Keratinocyte (primary cell): ENCODE data around the gene APBB2. TPM values are rescaled to one million over a fixed set of nuclear protein-coding genes. Genes with fewer than 3 reads are reported as not detected.

Experiments
- DNase-seq: peaks from one replicate; pipeline ENCODE4 v3.0.0-alpha.2; 2011; ENCODE audit warnings: low read depth, missing footprints, low spot score
- FAIRE-seq: peaks from 2 replicates; lab custom pipeline; 2011; peaks lifted over from hg19 to GRCh38; lab: Jason Lieb, UNC
- H2AFZ ChIP-seq: 2 replicates; pipeline ENCODE4 v1.6.0; 2012; ENCODE audit warnings: low read length, control low read depth, inconsistent platforms; ENCODE audit not compliant: control insufficient read depth
- H3K27ac ChIP-seq: 2 replicates; pipeline ENCODE4 v1.5.1; 2011; ENCODE audit warnings: low read length; ENCODE audit not compliant: control insufficient read depth, insufficient read depth
- H3K27me3 ChIP-seq: 3 replicates; pipeline ENCODE4 v1.6.0; 2011; ENCODE audit warnings: low read length; ENCODE audit not compliant: control insufficient read depth, insufficient read depth; ENCODE audit errors: extremely low read depth
- H3K36me3 ChIP-seq, 2 experiments: 2 replicates in 1 of 2; 3 replicates in 1 of 2; pipeline ENCODE4 v1.5.1; 2011; ENCODE audit warnings: low read length in 2 of 2, mild to moderate bottlenecking in 1 of 2; ENCODE audit not compliant: control insufficient read depth in 2 of 2, insufficient read depth in 2 of 2; ENCODE audit errors: extremely low read depth in 1 of 2
- H3K4me1 ChIP-seq: 3 replicates; pipeline ENCODE4 v1.5.1; 2011; ENCODE audit warnings: low read length; ENCODE audit not compliant: control insufficient read depth, insufficient read depth; ENCODE audit errors: extremely low read depth
- H3K4me2 ChIP-seq: 3 replicates; pipeline ENCODE4 v1.6.0; 2011; ENCODE audit warnings: low read depth, low read length; ENCODE audit not compliant: control insufficient read depth, insufficient read depth; ENCODE audit errors: extremely low read depth
- H3K4me3 ChIP-seq, 3 experiments: fragments of 200-600 bp in 1 of 3; sonication (generic) in 1 of 3; 2 replicates in 2 of 3; 3 replicates in 1 of 3; pipeline ENCODE4 v1.5.1; 2011 to 2016; ENCODE audit warnings: low read length in 3 of 3, mild to moderate bottlenecking in 3 of 3, control low read depth in 2 of 3, inconsistent platforms in 1 of 3, low read depth in 1 of 3, mixed read lengths in 1 of 3, mixed run types in 1 of 3, moderate library complexity in 1 of 3; ENCODE audit not compliant: control insufficient read depth in 2 of 3, insufficient read depth in 2 of 3; ENCODE audit errors: extremely low read depth in 1 of 3
- H3K79me2 ChIP-seq: 2 replicates; pipeline ENCODE4 v1.6.0; 2012; ENCODE audit warnings: low read length; ENCODE audit not compliant: control insufficient read depth, insufficient read depth
- H3K9ac ChIP-seq: 3 replicates; pipeline ENCODE4 v1.6.0; 2011; ENCODE audit warnings: low read length; ENCODE audit not compliant: control insufficient read depth, insufficient read depth; ENCODE audit errors: extremely low read depth
- H3K9me1 ChIP-seq: 3 replicates; pipeline ENCODE4 v1.6.0; 2011; ENCODE audit warnings: low read length; ENCODE audit not compliant: control insufficient read depth, insufficient read depth; ENCODE audit errors: extremely low read depth
- H3K9me3 ChIP-seq: 2 replicates; pipeline ENCODE4 v1.5.1; 2012; ENCODE audit warnings: low read depth, low read length; ENCODE audit not compliant: control insufficient read depth
- H4K20me1 ChIP-seq: 3 replicates; pipeline ENCODE4 v1.6.0; 2011; ENCODE audit warnings: low read length; ENCODE audit not compliant: control insufficient read depth, insufficient read depth; ENCODE audit errors: extremely low read depth
- CTCF ChIP-seq, 3 experiments: IDR thresholded peaks in 1 of 3; conservative IDR thresholded peaks in 1 of 3; optimal IDR thresholded peaks in 1 of 3; 2 replicates in 2 of 3; 3 replicates in 1 of 3; pipeline versions ENCODE3 to v1.5.1; 2011; ENCODE audit warnings: low read length in 3 of 3, mild to moderate bottlenecking in 3 of 3, moderate library complexity in 2 of 3, control low read depth in 1 of 3, inconsistent platforms in 1 of 3; ENCODE audit not compliant: insufficient read depth in 2 of 3; ENCODE audit errors: extremely low read depth in 1 of 3
- EZH2 ChIP-seq: IDR thresholded peaks from one replicate; pipeline ENCODE4 v1.6.1; 2012; ENCODE audit warnings: inconsistent platforms, mild to moderate bottlenecking, low read length, moderate library complexity
- dilution Hi-C: fragments of 300-500 bp; cut with MboI; formaldehyde crosslinking; loops from one replicate; pipeline ENCODE4 v1.7.0; 2020; ENCODE audit warnings: low sequenced_read_pairs; ENCODE audit not compliant: extremely low pct_ligation_motif_present
- polyA plus RNA-seq, 5 experiments: library from polyadenylated mRNA; depleted of rRNA in 3 of 5; stranded (reverse) in 3 of 5; stranded (forward) in 1 of 5; unstranded in 1 of 5; fragments of >200 nt; gene quantifications; 1 replicate in 1 of 5; 2 replicates in 3 of 5; 3 replicates in 1 of 5; pipeline versions ENCODE4 v1.2.1 to v1.2.3, GENCODE V29; 2011 to 2012; ENCODE audit warnings: missing spikeins in 2 of 5, low read depth in 1 of 5, low replicate concordance in 1 of 5

Gene APBB2
- polyA plus RNA-seq, 1 donor (not counting 4 experiments of a cell fraction or from before 2014, with no cell fraction given), result 57.3 TPM

GRCh38 chr4:40875507-40876150, 338.7 kb downstream of the APBB2 start:
- DNase-seq, result no peak
- peaks cover 10 to 12% of the 10 kb centered on the region in 2 experiments for H3K36me3 ChIP-seq
- dilution Hi-C loops, result no loop called here

GRCh38 chr4:40874901-40875300, 339.4 kb downstream of the APBB2 start:
- H3K36me3 ChIP-seq, result peaks cover 10 to 12% of the 10 kb centered on the region in 2 experiments
- no peaks in the 10 kb centered on the region for H3K27me3 ChIP-seq
- dilution Hi-C loops, result no loop called here
- H3K79me2 ChIP-seq, result no peaks in the 10 kb centered on the region
- H3K9ac ChIP-seq, result no peak overlapping the region
- no peak overlapping the region for H2AFZ ChIP-seq
- no peak for TF ChIP-seq EZH2
- TF ChIP-seq CTCF (optimal IDR thresholded peaks at IDR 0.05 in 1 of 3, IDR thresholded peaks at IDR 0.05 in 1 of 3, conservative IDR thresholded peaks at IDR 0.05 in 1 of 3; ENCODE audit: extremely low read depth in 1 of 3, insufficient read depth in 2 of 3, low read length in 3 of 3), result no peak
- no peak overlapping the region for H3K27ac ChIP-seq
- H3K4me1 ChIP-seq, result no peaks in the 10 kb centered on the region
- H4K20me1 ChIP-seq, result no peaks in the 10 kb centered on the region
- no peaks in the 10 kb centered on the region for H3K9me3 ChIP-seq
- H3K4me3 ChIP-seq, result no peak overlapping the region
- FAIRE-seq (no peak), DNase-seq (no peak)
- no peak overlapping the region for H3K4me2 ChIP-seq
- H3K9me1 ChIP-seq, result no peaks in the 10 kb centered on the region

More at GRCh38 chr4:40875507-40876150, 338.7 kb downstream of the APBB2 start:
- Histone ChIP-seq H3K4me3 (no peak overlapping the region), H4K20me1 (no peaks in the 10 kb centered on the region), H3K4me1 (no peaks in the 10 kb centered on the region), H3K9ac (no peak overlapping the region), H3K27ac (no peak overlapping the region), H3K4me2 (no peak overlapping the region), H3K9me1 (no peaks in the 10 kb centered on the region), H3K79me2 (no peaks in the 10 kb centered on the region), H2AFZ (no peak overlapping the region), H3K9me3 (no peaks in the 10 kb centered on the region), H3K27me3 (no peaks in the 10 kb centered on the region)
- no peak for TF ChIP-seq EZH2
- TF ChIP-seq CTCF (optimal IDR thresholded peaks at IDR 0.05 in 1 of 3, IDR thresholded peaks at IDR 0.05 in 1 of 3, conservative IDR thresholded peaks at IDR 0.05 in 1 of 3; ENCODE audit: extremely low read depth in 1 of 3, insufficient read depth in 2 of 3, low read length in 3 of 3), result no peak
- FAIRE-seq, result no peak
